ENCODE measurements around the gene MTREX.

DNA sequence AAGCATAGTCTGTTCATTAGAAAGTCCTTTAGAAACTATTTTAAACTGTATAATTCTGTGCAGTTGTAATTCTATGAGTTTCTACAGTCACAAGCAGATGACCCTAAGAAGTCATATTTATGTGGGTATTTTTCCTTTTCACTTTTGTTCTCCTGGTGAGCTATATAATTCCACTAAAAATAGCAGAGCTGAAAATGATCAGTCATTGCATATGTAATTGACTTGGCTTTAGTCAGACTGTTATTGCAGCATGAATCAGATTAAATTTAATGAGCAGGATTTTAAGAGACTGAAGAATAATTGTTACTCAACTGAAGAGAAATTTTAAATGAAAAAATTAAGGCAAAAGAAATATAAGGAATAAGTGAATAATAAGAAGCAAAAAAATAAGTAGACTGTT, 108.5 kb downstream of the MTREX start:
- TF ChIP-seq POLR2A (IDR thresholded peaks at IDR 0.05; ENCODE audit: low read depth, low read length), result no peak
- no peak for TF ChIP-seq POLR2AphosphoS5 (IDR thresholded peaks at IDR 0.05; ENCODE audit: low read depth, low read length)
- no peak for TF ChIP-seq TAF1 (IDR thresholded peaks at IDR 0.05; ENCODE audit: borderline replicate concordance, low read depth, low read length)

Measured in GM12892 (cell line).